ENCODE data around the gene MYO19. TPM values are rescaled to one million over a fixed set of nuclear protein-coding genes. Genes with fewer than 3 reads are reported as not detected.
"Not testable (repeated sequence)": the region's sequence is repeated elsewhere in the genome, so short reads cannot be mapped to it uniquely, and the experiment has no call there.

The MYO19 gene

DNA sequence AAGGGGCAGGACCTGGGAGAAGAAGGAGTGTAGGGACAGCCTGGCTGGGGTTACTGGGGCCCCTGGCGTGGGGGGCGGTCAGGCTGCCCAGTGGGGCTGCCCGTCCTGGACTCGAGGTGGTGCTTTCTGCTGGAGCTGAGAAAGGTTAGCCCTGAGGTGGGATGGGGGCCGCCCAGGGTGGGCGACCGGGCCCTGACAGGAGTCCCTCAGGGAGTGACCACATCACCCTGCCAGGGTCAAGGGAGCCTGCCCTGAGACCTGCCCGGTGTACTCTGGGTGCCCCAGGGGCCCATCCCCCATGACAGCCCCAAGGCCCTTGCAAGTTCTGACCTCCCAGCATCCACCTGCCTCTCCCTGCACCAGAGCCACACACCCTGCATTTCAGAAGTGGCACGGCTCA, 77.0 kb downstream of the MYO19 start:
- H3K36me3 ChIP-seq (ENCODE audit: insufficient read depth, low read length); H3K9ac ChIP-seq (ENCODE audit: low read depth, low read length); H3K4me2 ChIP-seq (ENCODE audit: low read length); H3K4me3 ChIP-seq (ENCODE audit: low read length); H3K9me3 ChIP-seq (replicated peaks; ENCODE audit: low read length); H3K4me1 ChIP-seq (ENCODE audit: control insufficient read depth, insufficient read depth, low read length): not testable (repeated sequence)
- peaks cover 12% of the 10 kb centered on the region for H3K27me3 ChIP-seq (ENCODE audit: control insufficient read depth, insufficient read depth, low read length)

DNA sequence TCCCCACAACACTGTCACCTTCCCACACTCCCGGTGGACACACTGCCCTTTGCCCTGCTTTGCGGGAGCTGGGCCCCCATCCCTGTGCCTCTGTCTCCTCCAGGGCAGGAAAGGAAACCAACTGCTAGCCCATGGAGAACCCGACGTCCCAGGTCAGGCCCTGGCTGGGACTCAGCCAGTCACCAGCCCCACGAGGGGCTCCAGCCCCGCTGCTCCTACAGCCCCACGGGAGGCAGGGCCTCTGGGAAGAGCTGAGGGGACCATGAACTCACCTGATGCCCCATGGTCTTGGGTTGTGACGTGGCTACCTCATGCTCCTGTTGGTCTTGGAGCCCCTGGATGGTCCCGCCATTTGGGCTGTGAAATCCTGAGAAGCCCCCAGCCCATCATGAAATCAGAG, 81.8 kb downstream of the MYO19 start:
- H3K4me3 ChIP-seq (ENCODE audit: low read length); H3K9me3 ChIP-seq (replicated peaks; ENCODE audit: low read length); H3K27me3 ChIP-seq (ENCODE audit: control insufficient read depth, insufficient read depth, low read length); H3K4me1 ChIP-seq (ENCODE audit: control insufficient read depth, insufficient read depth, low read length); H3K9ac ChIP-seq (ENCODE audit: low read depth, low read length); H3K36me3 ChIP-seq (ENCODE audit: insufficient read depth, low read length); H3K4me2 ChIP-seq (ENCODE audit: low read length): not testable (repeated sequence)

GRCh38 chr17:36449997-36450396, 84.7 kb downstream of the MYO19 start:
- not testable (repeated sequence) for H3K4me1 ChIP-seq (ENCODE audit: control insufficient read depth, insufficient read depth, low read length); H3K4me2 ChIP-seq (ENCODE audit: low read length); H3K9me3 ChIP-seq (replicated peaks; ENCODE audit: low read length); H3K27me3 ChIP-seq (ENCODE audit: control insufficient read depth, insufficient read depth, low read length); H3K4me3 ChIP-seq (ENCODE audit: low read length); H3K36me3 ChIP-seq (ENCODE audit: insufficient read depth, low read length); H3K9ac ChIP-seq (ENCODE audit: low read depth, low read length)

Small RNA genes lying within 50 kb of the gene (small RNA-seq; reads per million reads assigned to genes)
- gene RNA5SP439, result not detected

Data from skeletal muscle satellite cell (primary cell).